A673 (cell line): ENCODE results near the gene KRT74.

Experiments
- CTCF ChIP-seq: fragments of 300-800, 200-600 bp; sonication (generic); conservative IDR thresholded peaks from 2 replicates; pipeline ENCODE4 v1.5.1; 2017; ENCODE audit warnings: low read depth, mild to moderate bottlenecking, antibody characterized with exemption, low read length, moderate library complexity, mixed read lengths
- EZH2 ChIP-seq: fragments of 200-600 bp; sonication (generic); IDR thresholded peaks from 2 replicates; pipeline ENCODE4 v1.6.1; 2017; ENCODE audit warnings: borderline replicate concordance, low read depth, mild to moderate bottlenecking, mixed read lengths, antibody characterized with exemption, low read length; ENCODE audit not compliant: poor library complexity, severe bottlenecking

DNA sequence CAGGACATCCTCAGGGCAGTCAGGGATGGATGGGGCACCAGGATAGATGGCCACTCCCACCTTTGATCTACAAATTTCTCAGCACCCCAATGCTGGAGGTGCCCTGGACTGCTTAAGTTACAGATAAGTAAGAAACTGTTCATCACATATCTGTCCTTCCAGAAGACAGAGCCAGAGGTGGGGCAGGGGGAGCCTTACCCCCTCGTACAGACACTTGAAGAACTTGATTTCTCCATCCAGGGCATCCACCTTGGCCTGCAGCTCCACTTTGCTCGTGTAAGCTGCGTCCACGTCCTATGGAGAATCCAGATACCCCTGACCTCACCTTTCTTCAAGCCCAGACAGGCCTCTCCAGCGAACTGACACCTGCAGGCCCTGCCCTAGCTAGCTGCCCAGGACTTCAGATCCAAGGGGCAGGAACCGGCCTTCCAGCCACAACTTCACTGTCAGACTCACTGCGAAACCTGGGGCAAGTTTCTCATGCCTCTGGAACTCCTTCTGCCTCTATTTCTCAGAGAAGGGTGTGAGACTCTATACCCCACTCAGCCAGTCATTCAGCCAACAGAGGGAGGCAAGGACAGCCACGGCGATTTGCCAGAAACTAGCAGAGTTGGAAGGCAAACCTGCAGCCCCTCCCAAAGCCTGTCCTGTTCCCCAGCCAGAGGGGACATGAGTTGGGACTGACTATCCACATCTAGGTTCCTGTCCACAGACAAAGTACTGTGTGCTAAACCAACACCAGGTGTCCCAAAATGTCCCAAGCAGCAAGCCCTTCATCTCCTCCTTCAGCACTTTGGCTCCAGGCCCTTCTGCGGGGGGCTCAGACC lies 41.0 kb upstream of the KRT74 start:
- TF ChIP-seq CTCF: no peak
- no peak for TF ChIP-seq EZH2
